GM12878 (cell line): ENCODE measurements around the gene SIRT7. TPM values are rescaled to one million over a fixed set of nuclear protein-coding genes. Genes with fewer than 3 reads are reported as not detected.

Source experiments
- ATAC-seq: fragments of 200-7000 bp; cut with Tn5 transposase; 3 replicates; pipeline ENCODE4 v1.9.1; 2020; ENCODE audit warnings: mild to moderate bottlenecking, moderate library complexity
- BruUV-seq: library from RNA; stranded (reverse); fragments of 400-500 nt; replicated peaks from 2 replicates; lab custom pipeline; 2021; lab: Mats Ljungman, UMichigan
- CTCF ChIA-PET: fragments of 300-600 bp; sonication (Branson Sonifier 250); formaldehyde crosslinking; extraction: SDS; loops from one replicate; lab custom pipeline; 2021; ENCODE audit warnings: inconsistent platforms; lab: Yijun Ruan, JAX
- POLR2A ChIA-PET: fragments of 350-600 bp; formaldehyde crosslinking; extraction: SDS; loops from one replicate; lab custom pipeline; 2021; ENCODE audit warnings: inconsistent platforms; lab: Charles Lee
- RAD21 ChIA-PET: fragments of 300-600 bp; sonication (Branson Sonifier 250); formaldehyde crosslinking; loops from one replicate; lab custom pipeline; 2023; ENCODE audit warnings: antibody characterized with exemption; ENCODE audit not compliant: unreplicated experiment; lab: Charles Lee
- SMC1A ChIA-PET: fragments of 300-600 bp; sonication (Branson Sonifier 250); formaldehyde crosslinking; loops from one replicate; lab custom pipeline; 2023; ENCODE audit not compliant: unreplicated experiment, uncharacterized antibody; lab: Charles Lee
- DNase-seq: peaks from one replicate; pipeline ENCODE4 v3.0.0-alpha.2; 2011; ENCODE audit warnings: low read depth, low spot score
- FAIRE-seq: peaks from 3 replicates; lab custom pipeline; 2011; peaks lifted over from hg19 to GRCh38; lab: Jason Lieb, UNC
- H2AFZ ChIP-seq: 2 replicates; pipeline ENCODE4 v1.6.0; 2011; ENCODE audit warnings: low read depth, low read length, control low read depth; ENCODE audit not compliant: control insufficient read depth
- H3K27ac ChIP-seq: 2 replicates; pipeline ENCODE4 v1.5.1; 2011; ENCODE audit warnings: control low read depth; ENCODE audit not compliant: control insufficient read depth, insufficient read depth
- H3K27me3 ChIP-seq, 2 experiments: replicated peaks in 1 of 2; 2 replicates each; pipeline versions ENCODE4 v1.6.0 to v1.6.1; 2011; ENCODE audit warnings: low read length in 1 of 2; ENCODE audit not compliant: control insufficient read depth in 2 of 2, insufficient read depth in 2 of 2
- H3K36me3 ChIP-seq, 2 experiments: 2 replicates each; pipeline ENCODE4 v1.5.1; 2011; ENCODE audit warnings: low read length in 1 of 2; ENCODE audit not compliant: control insufficient read depth in 2 of 2, insufficient read depth in 2 of 2
- H3K4me1 ChIP-seq: 2 replicates; pipeline ENCODE4 v1.6.1; 2011; ENCODE audit warnings: mild to moderate bottlenecking, low read length, moderate library complexity, mixed read lengths; ENCODE audit not compliant: control insufficient read depth, insufficient read depth
- H3K4me2 ChIP-seq: 2 replicates; pipeline ENCODE4 v1.6.0; 2011; ENCODE audit warnings: control low read depth; ENCODE audit not compliant: control insufficient read depth, insufficient read depth
- H3K4me3 ChIP-seq: fragments of 200-600 bp; sonication (generic); 2 replicates; pipeline ENCODE4 v1.5.1; 2016
- H3K79me2 ChIP-seq: 2 replicates; pipeline ENCODE4 v1.6.0; 2011; ENCODE audit warnings: low read length; ENCODE audit not compliant: control insufficient read depth, insufficient read depth
- H3K9ac ChIP-seq: 2 replicates; pipeline ENCODE4 v1.8.0; 2011; ENCODE audit warnings: low read length, control low read depth, mixed read lengths; ENCODE audit not compliant: control insufficient read depth, insufficient read depth
- H3K9me3 ChIP-seq: replicated peaks from 3 replicates; pipeline ENCODE4 v1.5.1; 2011; ENCODE audit warnings: mild to moderate bottlenecking, low read length; ENCODE audit not compliant: control insufficient read depth, insufficient read depth
- H4K20me1 ChIP-seq: 2 replicates; pipeline ENCODE4 v1.6.0; 2011; ENCODE audit not compliant: control insufficient read depth, insufficient read depth
- BMI1 ChIP-seq: fragments of 450-650 bp; IDR thresholded peaks from 2 replicates; pipeline ENCODE4 v1.6.1; 2016; ENCODE audit warnings: mild to moderate bottlenecking, moderate library complexity, borderline replicate concordance
- CBFB ChIP-seq: IDR thresholded peaks from 2 replicates; pipeline ENCODE4 v1.6.1; 2016; ENCODE audit warnings: antibody characterized with exemption, low read depth
- FOXK2 ChIP-seq: fragments of 450-650 bp; IDR thresholded peaks from 2 replicates; pipeline ENCODE4 v1.6.1; 2017; ENCODE audit warnings: mild to moderate bottlenecking, moderate library complexity
- IKZF2 ChIP-seq, 2 experiments: fragments of 450-650 bp; IDR thresholded peaks; 2 replicates each; pipeline ENCODE4 v1.6.1; 2017; ENCODE audit warnings: mild to moderate bottlenecking in 2 of 2, moderate library complexity in 2 of 2
- NR2C1 ChIP-seq: fragments of 450-650 bp; IDR thresholded peaks from 2 replicates; pipeline ENCODE4 v1.6.1; 2017; ENCODE audit warnings: antibody characterized with exemption, mild to moderate bottlenecking, moderate library complexity
- POLR2A ChIP-seq: IDR thresholded peaks from 2 replicates; pipeline ENCODE4 v1.6.1; 2011; ENCODE audit warnings: low read depth, mild to moderate bottlenecking, low read length
- PRDM15 ChIP-seq: fragments of 450-650 bp; formaldehyde crosslinking; IDR thresholded peaks from 2 replicates; pipeline ENCODE4 v1.4.0; 2020; ENCODE audit warnings: mild to moderate bottlenecking, moderate library complexity
- REST ChIP-seq: IDR thresholded peaks from 2 replicates; pipeline ENCODE4 v1.6.1; 2012; ENCODE audit warnings: mild to moderate bottlenecking, low read depth, low read length
- SMARCA5 ChIP-seq: fragments of 450-650 bp; IDR thresholded peaks from 2 replicates; pipeline ENCODE4 v1.6.1; 2017; ENCODE audit warnings: mild to moderate bottlenecking
- TARDBP ChIP-seq: IDR thresholded peaks from 2 replicates; pipeline ENCODE4 v1.6.1; 2016; ENCODE audit warnings: borderline replicate concordance
- YY1 ChIP-seq: IDR thresholded peaks from 2 replicates; pipeline ENCODE4 v1.6.1; 2011; ENCODE audit warnings: low read depth, mild to moderate bottlenecking, low read length
- ZNF687 ChIP-seq: fragments of 450-650 bp; IDR thresholded peaks from 2 replicates; pipeline ENCODE4 v1.6.1; 2017; ENCODE audit warnings: mild to moderate bottlenecking, moderate library complexity
- WGBS: methylation state at CpG from one replicate; pipeline ENCODE4 v1.1.6; 2016; ENCODE audit warnings: low lambda C conversion rate; ENCODE audit not compliant: insufficient replicate concordance, insufficient coverage; ENCODE audit errors: missing lambda C conversion rate; 5-methylcytosine and 5-hydroxymethylcytosine counted together
- in situ Hi-C: fragments of 300-500 bp; cut with MboI; formaldehyde crosslinking; loops from 9 replicates; pipeline ENCODE4 v1.14.3; 2018; ENCODE audit warnings: mixed read lengths
- intact Hi-C: fragments of 100-400 bp; cut with micrococcal nuclease; formaldehyde crosslinking; loops from one replicate; pipeline ENCODE4 v1.14.2; 2022; ENCODE audit not compliant: unreplicated experiment
- polyA plus RNA-seq, 11 experiments: library from polyadenylated mRNA; depleted of rRNA in 4 of 11; unstranded in 6 of 11; stranded (reverse) in 5 of 11; fragments of >200 nt; fragmentation: Nextera tagmentation in 4 of 11; fragmentation: Illumina TruSeq in 1 of 11; extraction: Ambion mirVana in 4 of 11; extraction: Trizol in 1 of 11; gene quantifications; 1 replicate in 1 of 11; 2 replicates in 10 of 11; pipeline versions ENCODE4 v1.2.1 to v1.2.3, GENCODE V29; 2011 to 2016; ENCODE audit warnings: inconsistent platforms in 2 of 11, missing spikeins in 2 of 11, low read depth in 1 of 11
- total RNA-seq, 4 experiments: library from RNA; depleted of rRNA in 3 of 4; stranded (reverse); fragments of >200 nt in 3 of 4; fragmentation: Illumina TruSeq in 1 of 4; extraction: Trizol in 1 of 4; gene quantifications; 2 replicates each; pipeline versions ENCODE4 v1.2.1 to v1.2.3, GENCODE V29; 2013 to 2021

Gene SIRT7
- total and polyA plus RNA-seq, 10 of the 15 experiments (the other 5 are each of a cell fraction or from before 2014, with no cell fraction given) = 1.2 to 56.2 (median 22.7) TPM

GRCh38 chr17:81926451-81927151 is 8.6 kb upstream of the SIRT7 start:
- H3K79me2 ChIP-seq = peaks cover 39% of the 10 kb centered on the region
- CTCF ChIA-PET = interaction anchor here (1.2 to 2.1 kb wide), 5 partner anchors 10 to 93 kb away, joined by 3 to 9 read pairs (median 5); no protein-coding TSS in a partner anchor
- 2% methylated on average over 35 of the region's 46 CpGs for WGBS
- intact Hi-C loops (loop anchor here (5.0 kb wide), 2 partner anchors 41 to 54 kb away; partner anchors contain the start of gene ARHGDIA), in situ Hi-C loops (no loop called here)
- H3K9ac ChIP-seq = peak overlapping the region; percentile 85
- peak overlapping the region; percentile 83 for H3K4me3 ChIP-seq
- no peak for DNase-seq
- no peaks in the 10 kb centered on the region for H3K27me3 ChIP-seq
- H3K4me1 ChIP-seq = peaks cover 27% of the 10 kb centered on the region
- no peaks in the 10 kb centered on the region for H3K9me3 ChIP-seq
- RAD21 ChIA-PET = interaction anchor here (0.6 to 1.1 kb wide), 6 partner anchors 9 to 243 kb away, joined by 3 to 4 read pairs (median 3); partner anchors contain the start of gene ARL16
- peaks cover 0 to 6% of the 10 kb centered on the region in 2 experiments; a peak in 2 of 4 replicates for H3K36me3 ChIP-seq
- peak overlapping the region; percentile 28 for H2AFZ ChIP-seq
- SMC1A ChIA-PET = interaction anchor here (1.5 kb wide), 1 partner anchor 9 kb away, joined by 6 read pairs; no protein-coding TSS in a partner anchor
- TSS peak; percentile 53 for BruUV-seq
- ATAC-seq = peak; percentile 38
- H4K20me1 ChIP-seq = no peaks in the 10 kb centered on the region; the same call in 1 of the 2 replicates
- peak overlapping the region; percentile 71 for H3K27ac ChIP-seq
- peak; percentile 54 for FAIRE-seq
- H3K4me2 ChIP-seq = peak overlapping the region; percentile 97
- POLR2A ChIA-PET = interaction anchor here (0.5 to 2.0 kb wide), 6 partner anchors 10 to 257 kb away, joined by 3 to 8 read pairs (median 4); partner anchors contain the start of gene PYCR1
- TF ChIP-seq SMARCA5 = no peak
- peak; percentile 45 to 46 for TF ChIP-seq IKZF2 (IDR thresholded peaks at IDR 0.05)
- no peak for TF ChIP-seq YY1
- TF ChIP-seq TARDBP = no peak
- no peak for TF ChIP-seq FOXK2
- TF ChIP-seq PRDM15 (CRISPR knock-in tag) = no peak
- TF ChIP-seq NR2C1 = peak; percentile 91
- no peak for TF ChIP-seq CBFB
- no peak for TF ChIP-seq REST
- TF ChIP-seq BMI1 = no peak
- no peak for TF ChIP-seq ZNF687
- peak; percentile 62 for TF ChIP-seq POLR2A
